HFF-Myc (cell line): ENCODE data around the gene NTSR1.
A peak's percentile ranks its signal among the peaks of the same experiment; 100 is the strongest.

ENCODE experiments used
- DNase-seq: peaks from one replicate; pipeline ENCODE4 v3.0.0-alpha.2; 2011; ENCODE audit warnings: low read depth; ENCODE audit errors: extremely low read depth
- H3K4me3 ChIP-seq: replicated peaks from 2 replicates; pipeline ENCODE4 v1.5.1; 2011; ENCODE audit warnings: low read depth, mild to moderate bottlenecking, control low read depth, low read length
- TF ChIP-seq, protein P1 (sequence below): IDR thresholded peaks from 2 replicates; pipeline ENCODE4 v1.5.1; 2012; ENCODE audit warnings: mild to moderate bottlenecking, low read depth, low read length, control low read depth; ENCODE audit errors: missing control alignments

Gene NTSR1

DNA sequence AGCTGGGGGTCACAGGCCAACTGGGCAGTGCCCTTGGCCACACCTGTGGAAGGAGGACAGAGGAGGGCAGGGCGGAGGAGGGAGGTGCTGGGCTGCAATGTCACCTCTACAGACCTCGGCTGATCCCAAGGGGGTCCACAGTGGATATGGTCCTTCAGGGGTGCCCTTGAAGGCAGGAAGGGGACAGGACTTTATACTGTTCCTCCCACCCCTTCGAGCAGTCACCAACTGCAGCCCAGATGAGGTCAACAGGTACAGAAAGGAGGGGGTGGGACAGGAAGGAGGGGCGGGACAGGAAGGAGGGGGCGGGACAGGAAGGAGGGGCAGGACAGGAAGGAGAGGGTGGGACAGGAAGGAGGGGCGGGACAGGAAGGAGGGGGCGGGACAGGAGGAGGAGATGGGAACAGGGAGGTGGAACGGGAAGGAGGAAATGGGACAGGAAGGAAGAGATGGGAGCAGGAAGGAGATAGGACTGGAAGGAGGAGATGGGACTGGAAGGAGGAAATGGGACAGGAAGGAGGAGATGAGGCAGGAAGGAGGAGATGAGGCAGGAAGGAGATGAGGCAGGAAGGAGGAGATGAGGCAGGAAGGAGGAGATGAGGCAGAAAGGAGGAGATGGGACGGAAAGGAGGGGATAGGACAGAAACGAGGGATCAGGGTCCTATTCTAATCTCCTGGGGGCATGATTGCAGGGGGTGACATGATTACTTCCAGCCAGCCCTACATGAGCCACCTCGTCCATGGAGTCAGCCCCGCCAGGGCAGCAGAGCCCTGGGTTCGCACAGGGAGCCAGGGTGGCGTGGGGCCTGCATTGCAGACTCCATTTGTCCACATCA, 68.3 kb downstream of the NTSR1 start:
- TF ChIP-seq, protein P1, sequence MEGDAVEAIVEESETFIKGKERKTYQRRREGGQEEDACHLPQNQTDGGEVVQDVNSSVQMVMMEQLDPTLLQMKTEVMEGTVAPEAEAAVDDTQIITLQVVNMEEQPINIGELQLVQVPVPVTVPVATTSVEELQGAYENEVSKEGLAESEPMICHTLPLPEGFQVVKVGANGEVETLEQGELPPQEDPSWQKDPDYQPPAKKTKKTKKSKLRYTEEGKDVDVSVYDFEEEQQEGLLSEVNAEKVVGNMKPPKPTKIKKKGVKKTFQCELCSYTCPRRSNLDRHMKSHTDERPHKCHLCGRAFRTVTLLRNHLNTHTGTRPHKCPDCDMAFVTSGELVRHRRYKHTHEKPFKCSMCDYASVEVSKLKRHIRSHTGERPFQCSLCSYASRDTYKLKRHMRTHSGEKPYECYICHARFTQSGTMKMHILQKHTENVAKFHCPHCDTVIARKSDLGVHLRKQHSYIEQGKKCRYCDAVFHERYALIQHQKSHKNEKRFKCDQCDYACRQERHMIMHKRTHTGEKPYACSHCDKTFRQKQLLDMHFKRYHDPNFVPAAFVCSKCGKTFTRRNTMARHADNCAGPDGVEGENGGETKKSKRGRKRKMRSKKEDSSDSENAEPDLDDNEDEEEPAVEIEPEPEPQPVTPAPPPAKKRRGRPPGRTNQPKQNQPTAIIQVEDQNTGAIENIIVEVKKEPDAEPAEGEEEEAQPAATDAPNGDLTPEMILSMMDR, result no peak
- peak; percentile 36 for DNase-seq
- no peak overlapping the region for H3K4me3 ChIP-seq

DNA sequence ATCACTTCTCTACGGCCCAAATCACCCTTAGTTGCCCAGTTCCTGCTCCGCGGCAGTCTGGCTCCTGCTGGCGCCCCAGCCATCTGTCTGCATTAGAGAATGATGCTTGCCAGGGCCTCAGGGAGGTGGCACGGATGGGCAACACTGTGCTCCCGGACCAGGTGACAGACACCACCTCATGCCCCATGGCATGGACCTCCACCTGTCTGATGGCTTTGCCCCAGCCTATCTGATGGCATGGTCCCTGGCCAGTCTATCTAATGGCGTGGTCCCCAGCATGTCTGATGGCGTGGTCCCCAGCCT, 68.8 kb downstream of the NTSR1 start:
- TF ChIP-seq, protein P1, result no peak
- no peak for DNase-seq
- no peak overlapping the region for H3K4me3 ChIP-seq

DNA sequence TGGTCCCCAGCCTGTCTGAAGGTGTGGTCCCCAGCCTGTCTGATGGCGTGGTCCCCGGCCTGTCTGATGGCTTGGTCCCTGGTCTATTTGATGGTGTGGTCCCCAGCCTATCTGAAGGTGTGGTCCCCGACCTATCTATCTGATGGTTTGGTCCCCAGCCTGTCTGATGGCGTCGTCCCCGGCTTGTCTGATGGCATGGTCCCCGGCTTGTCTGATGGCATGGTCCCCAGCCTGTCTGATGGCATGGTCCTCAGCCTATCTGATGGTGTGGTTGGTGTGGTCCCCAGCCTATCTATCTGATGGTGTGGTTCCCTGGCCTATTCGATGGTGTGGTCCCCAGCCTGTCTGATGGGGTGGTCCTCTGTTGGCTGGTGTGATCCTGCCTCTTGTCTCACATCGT, 69.4 kb downstream of the NTSR1 start:
- H3K4me3 ChIP-seq, result no peak overlapping the region
- TF ChIP-seq, protein P1, result no peak
- DNase-seq, result no peak

DNA sequence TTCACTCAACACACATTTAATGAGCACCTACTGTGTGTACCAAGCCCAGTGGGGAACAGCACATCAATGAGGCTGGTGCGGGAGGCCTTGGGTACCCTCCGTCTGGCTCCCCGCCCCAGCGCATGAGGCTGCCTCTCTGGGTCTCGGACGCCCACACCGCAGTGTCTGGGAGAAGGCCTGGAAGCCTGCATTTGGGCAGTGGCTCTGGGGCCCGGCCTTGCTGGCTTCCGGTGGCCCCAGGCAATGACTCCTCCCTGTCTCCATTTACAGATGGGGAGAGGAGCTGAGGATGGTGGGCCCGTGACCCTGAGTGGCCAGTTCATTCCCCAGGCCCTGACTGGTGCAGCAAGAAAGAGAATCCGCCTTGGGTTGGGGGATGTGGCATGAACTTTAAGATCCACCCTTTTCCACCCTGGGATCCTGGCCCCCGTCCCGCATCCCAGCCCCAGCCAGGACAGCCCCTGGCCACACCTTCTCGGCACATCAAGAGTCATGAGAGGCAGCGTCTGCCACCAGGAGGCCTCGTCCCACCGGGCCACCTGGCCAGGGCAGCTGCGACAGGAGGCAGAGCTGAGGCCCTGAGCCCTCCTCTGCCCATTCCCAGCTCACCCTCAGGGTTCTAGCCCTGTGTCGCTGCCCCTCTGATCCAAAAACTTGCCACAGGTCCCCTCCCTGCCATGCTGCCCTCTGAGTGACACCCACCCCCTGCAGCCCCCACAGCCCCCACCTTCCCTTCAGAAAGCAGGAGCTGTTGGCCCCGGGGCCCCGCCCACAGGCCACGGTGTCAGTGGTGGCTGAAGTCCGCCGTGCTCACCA, 70.2 kb downstream of the NTSR1 start:
- H3K4me3 ChIP-seq, result no peak overlapping the region
- TF ChIP-seq, protein P1, result no peak
- no peak for DNase-seq

DNA sequence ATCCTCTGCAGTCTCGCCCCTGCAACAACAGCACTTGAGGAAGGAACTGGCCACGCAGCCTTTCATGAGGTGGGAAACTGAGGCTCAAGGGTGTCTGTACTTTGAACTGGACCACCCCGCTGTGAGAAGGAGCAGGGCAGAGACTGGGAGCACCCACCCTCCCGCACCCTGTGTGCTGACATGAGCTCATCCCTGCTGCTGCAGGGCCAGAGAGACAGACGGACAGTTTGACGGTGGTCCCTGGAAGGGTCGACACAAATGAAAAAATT, 70.7 kb downstream of the NTSR1 start:
- no peak overlapping the region for H3K4me3 ChIP-seq
- TF ChIP-seq, protein P1, result no peak
- DNase-seq, result no peak

DNA sequence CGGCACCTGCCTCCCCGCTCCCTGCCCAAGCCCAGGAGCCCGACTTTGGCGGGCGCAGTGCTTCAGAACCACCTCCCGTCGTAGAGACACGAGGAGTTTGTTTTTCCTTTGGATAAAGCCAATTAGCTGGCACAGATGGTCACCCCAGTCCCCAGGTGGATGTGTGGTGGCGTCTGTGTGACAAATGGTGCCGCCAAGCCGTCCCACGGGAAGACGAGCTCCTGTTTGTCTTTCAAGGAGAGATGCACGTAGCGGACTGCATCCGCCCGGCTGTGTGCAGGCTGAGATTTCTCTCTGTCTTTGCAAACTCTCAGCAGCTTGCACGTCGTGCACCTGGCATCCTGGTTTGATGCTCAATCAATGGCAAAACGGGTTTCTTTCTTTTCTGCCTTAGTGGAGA, 71.6 kb downstream of the NTSR1 start:
- TF ChIP-seq, protein P1, result no peak
- no peak overlapping the region for H3K4me3 ChIP-seq
- no peak for DNase-seq
